Jurkat, Clone E6-1 (cell line): Measurements from ENCODE around the gene MYMX.
A peak's percentile ranks its signal among the peaks of the same experiment; 100 is the strongest.

Experiments used
- DNase-seq: peaks from one replicate; pipeline ENCODE4 v3.0.0-alpha.2; 2011; ENCODE audit warnings: low read depth, low spot score
- H3K4me3 ChIP-seq: 2 replicates; pipeline ENCODE4 v1.5.1; 2011; ENCODE audit warnings: mild to moderate bottlenecking, low read length, control low read depth, moderate library complexity

MYMX gene

DNA sequence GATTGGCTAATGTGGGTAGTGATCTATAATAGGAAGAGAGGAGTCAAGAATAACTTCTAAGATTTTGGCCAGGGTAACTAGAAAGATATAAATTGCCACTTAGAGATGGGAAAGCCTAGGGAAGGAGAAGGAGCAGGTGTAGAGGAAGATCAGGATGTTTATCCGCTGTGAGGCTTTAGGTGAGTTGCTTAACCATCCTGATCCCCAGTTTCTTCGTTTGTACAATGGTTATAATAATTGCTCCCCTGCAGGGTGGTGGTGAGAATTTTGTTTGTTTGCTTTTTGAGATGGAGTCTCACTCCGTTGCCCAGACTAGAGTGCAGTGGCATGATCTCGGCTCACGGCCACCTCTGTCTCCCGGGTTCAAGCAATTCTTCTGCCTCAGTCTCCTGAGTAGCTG is 2.4 kb upstream of the MYMX start:
- H3K4me3 ChIP-seq = no peak overlapping the region
- DNase-seq = no peak

DNA sequence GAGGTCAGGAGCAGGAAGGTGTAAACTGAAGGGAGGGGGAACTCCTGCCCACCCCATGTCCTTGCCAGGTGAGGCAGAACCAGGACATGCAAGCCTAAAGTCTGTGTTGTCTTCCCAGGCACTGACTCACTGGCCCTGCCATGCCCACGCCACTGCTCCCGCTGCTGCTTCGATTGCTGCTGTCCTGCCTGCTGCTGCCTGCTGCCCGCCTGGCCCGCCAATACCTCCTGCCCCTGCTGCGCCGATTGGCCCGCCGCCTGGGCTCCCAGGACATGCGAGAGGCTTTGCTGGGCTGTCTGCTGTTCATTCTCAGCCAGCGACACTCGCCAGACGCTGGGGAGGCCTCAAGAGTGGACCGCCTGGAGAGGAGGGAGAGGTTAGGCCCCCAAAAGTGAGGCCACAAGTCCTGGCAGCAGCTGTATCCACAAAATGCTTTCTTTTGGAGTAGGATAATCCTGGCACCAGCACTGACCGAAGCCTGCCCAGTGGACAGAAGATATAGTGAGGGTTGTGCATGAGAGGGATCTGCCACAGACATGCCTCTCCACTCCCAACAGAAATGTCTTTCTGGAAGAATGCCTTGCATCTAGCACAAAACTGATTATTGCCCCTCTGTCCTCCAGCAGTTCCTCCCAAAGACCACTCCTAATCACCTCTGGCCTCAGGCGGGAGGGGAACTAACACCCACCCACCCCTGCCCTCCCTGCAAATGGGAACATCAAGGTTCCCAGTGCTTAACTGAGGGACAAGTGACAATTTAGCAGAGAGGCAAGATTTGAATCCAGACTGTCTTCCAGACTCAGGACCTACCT is 812 bp downstream of the MYMX start:
- H3K4me3 ChIP-seq = no peak overlapping the region
- DNase-seq = no peak

DNA sequence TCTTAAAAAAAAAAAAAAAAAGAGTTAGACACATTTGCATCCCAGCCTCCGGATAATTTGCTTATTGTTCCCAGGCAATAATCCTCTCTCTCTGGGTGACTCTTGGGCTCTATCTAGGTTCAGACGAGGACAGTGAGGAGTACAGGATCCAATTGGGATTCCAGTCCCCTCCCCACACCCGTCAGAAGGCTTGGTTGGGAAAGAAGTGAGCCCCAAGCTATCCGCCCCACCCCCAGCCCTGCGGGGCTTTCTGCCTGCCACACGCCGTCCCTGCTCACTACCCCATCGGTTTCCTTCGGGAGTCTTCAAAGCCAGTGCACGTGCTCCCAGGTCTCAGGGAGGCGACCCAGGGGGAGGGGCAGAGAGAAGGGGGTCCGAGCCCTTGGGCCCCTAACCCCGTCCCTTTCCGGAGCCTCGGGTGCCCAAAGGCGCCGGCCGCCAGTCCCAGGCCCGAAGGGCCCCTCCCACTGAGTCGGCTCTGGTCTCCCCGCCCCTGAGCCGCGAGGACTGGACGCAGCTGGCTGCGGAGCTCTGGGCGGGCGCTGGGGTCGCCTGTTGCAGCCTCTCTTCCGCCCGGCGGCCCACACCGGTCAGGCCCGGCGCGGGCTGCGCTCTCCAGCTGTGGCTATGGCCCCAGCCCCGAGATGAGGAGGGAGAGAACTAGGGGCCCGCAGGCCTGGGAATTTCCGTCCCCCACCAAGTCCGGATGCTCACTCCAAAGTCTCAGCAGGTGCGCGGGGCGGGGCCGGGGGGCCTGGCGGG is 2.5 kb downstream of the MYMX start:
- peak overlapping the region; percentile 37 for H3K4me3 ChIP-seq
- no peak for DNase-seq

DNA sequence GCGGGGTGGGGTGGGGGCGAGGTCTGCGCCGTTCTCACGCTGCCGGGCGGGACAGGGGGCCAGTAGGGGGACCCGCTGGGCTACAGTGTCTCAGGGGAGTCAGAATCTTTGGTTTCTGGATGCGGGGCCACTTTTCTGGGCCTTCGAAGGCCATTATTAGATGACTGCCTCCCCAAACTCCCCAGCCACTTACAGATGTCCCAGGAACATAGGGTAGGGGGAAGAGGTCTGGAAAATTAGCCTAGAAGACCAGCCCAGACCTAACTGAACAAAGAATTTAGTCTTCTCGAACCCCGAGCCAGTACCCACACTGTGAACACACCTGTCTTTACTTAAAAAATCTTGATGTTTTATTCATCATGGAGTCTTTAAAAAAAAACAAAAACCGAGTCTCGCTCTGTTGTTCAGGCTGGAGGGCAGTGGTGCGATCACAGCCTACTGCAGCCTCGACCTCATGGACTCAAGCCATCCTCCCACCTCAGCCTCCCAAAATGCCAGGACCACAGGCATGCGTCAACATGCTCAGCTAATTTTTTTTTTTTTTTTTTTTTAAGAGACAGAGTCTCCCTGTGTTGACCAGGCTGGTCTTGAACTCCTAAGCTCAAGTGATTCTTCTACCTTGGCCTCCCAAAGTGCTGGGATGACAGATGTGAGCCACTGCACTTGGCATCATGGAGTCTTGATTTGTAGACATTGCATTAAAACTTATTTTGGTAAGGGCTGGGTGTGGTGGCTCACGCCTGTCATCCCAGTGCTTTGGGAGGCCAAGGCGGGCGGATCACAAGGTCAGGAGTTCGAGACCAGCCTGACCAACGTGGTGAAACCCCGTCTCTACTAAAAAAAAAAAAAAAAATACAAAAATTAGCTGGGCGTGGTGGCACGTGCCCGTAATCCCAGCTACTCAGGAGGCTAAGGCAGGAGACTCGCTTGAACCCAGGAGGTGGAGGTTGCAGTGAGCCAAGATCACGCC is 3.4 kb downstream of the MYMX start:
- no peak for DNase-seq
- no peak overlapping the region; the same call in 1 of the 2 replicates for H3K4me3 ChIP-seq

DNA sequence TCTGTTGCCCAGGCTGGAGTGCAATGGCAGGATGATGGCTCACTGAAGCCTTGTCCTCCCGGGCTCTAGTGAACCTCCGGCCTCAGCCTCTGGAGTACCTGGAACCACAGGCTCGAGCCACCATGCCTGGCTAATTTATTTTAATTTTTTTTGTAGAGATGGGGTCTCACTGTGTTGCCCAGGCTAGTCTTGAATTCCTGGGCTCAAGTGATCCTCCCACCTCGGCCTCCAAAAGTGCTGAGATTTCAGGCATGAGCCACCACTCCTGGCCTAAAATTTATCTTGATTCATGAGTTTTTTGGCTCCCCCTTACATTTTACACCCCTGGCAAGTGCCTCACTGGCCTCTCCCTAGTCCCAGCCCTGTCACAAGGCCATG is 4.2 kb downstream of the MYMX start:
- no peak for DNase-seq
- H3K4me3 ChIP-seq = no peak overlapping the region

DNA sequence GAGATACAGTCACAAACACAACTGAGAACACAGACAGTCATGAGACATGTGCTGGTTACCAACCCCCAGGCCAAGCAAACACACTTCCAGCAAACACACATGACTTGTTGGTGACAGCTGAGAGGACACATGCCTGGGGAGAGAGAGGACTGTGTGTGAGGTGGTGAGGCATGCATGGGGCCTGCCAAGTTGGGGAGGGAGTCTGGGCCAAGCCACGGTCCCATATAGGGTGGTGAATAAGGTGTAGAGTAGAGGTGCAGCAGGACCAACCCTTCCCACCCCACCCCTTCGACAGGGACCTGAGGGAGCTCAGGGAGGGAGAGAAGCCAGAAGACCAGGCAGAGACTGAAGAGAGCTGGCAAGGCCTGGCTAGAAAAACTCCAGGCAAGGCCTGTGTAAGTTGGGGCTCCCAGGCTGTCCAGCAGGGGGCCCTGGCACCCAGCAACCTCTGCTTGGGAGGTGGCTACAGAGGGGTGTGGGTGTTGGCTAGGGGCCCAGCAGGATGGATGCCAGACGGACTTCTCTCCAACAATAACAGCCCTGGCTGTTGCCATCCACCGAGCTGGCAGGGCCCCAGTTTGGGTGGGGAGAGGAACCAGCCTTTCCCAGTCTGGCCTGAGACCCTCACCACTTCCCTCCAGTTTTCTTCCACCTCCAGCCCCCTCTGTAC is 4.7 kb downstream of the MYMX start:
- peak; percentile 73 for DNase-seq

DNA sequence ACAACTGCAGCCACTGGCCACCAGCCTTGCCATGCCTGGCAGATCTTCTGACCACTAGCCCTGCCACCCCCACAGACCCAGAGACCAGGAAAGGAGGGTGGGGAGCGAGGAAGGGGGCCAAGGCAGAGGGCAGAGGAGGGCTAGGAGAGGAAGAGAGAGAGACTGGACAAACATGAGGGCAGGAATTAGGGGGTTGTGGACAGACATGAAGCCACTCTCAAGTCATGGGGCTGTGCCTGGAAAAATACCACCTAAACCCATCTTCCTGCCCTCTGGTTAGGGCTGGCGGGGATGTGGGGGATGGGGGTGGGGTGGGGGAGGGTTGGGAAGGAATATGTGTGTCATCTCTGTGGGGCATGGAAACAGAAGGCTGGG is 5.2 kb downstream of the MYMX start:
- H3K4me3 ChIP-seq = no peak overlapping the region
- DNase-seq = no peak

More for the DNA sequence above, 4.7 kb downstream of the MYMX start:
- H3K4me3 ChIP-seq = no peak overlapping the region

DNA sequence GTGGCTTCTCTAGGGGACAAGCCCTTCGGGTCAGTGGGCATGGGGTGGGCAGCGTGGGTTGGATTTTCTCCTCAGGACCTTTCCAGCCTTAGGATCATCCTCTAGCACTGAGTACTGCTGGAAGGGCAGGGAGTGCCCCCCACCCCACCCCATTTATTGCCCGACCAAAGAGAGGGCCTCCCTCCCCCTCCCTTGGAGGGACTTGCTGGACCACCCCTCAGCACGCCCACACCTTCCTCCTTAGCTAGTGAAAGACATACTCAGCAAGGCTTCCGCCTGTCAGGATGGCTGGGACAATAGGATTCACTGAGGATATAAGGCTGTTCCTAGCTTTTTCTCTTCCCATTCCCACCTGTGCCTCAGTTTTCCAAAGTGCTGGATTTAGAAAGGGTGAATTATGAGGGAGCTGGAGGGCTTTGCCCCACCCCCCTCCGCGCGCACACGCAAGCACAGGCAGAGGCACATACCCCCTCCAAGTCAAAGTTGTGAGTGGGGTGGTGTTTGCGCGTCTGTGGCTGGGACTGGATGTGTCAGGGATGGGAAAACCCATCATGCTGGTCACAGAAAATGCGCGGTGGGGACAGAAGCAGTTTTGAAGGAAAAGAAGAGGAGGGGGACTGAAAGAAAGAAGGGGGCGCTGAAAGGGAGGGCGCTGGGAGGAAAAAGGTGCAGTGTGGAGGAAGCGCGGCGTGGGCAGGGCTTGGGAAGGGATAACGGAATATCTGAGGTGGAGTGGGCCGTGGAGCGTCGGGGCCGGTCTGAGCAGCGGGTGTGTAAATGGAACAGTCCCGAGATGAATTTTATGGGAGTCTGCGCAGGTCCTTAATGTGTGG is 6.0 kb downstream of the MYMX start:
- no peak for DNase-seq
- peak overlapping the region; percentile 58 for H3K4me3 ChIP-seq

DNA sequence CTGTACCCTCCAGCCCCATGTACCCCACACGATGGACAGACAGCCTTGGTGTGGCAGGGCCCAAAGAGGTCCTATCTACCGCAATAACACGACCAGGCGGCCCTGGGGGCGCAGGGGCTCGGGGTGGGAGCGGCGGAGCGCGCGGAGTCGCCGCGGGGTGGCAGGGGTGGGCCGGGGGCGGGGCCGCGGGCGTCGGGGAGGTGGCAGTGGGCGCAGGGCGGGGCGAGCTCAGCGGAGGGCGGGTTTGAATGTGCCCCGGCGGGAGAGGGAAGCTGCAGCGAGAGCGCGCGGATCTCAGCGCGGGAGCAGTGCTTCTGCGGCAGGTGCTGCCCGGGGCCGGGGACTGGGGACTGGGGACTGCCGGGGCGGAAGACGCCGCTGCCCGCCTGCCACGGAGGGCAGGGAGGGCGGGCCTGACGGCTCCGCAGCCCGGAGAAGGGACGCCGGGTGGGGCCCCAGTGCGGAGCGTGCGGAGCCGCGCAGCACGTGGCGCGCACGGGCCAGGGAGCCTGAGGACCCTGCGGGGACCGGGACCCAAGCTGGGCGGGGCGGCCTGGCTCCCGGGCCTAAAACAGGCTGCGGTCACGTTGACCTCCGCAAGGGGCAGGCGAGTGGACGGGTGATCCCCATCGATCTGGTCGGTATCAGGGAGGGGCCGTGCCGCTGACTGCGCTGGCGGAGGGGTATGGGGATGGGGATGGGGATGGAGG is 6.7 kb downstream of the MYMX start, which contains the start of gene SLC29A1:
Gene SLC29A1, plus strand, starts transcription at position 277 of the 710 bp plus-strand sequence. CDS start 3,719 bp downstream, outside the sequence.
- DNase-seq = peak; percentile 73
- peak within 1 kb of the TSS; percentile 58 for H3K4me3 ChIP-seq

DNA sequence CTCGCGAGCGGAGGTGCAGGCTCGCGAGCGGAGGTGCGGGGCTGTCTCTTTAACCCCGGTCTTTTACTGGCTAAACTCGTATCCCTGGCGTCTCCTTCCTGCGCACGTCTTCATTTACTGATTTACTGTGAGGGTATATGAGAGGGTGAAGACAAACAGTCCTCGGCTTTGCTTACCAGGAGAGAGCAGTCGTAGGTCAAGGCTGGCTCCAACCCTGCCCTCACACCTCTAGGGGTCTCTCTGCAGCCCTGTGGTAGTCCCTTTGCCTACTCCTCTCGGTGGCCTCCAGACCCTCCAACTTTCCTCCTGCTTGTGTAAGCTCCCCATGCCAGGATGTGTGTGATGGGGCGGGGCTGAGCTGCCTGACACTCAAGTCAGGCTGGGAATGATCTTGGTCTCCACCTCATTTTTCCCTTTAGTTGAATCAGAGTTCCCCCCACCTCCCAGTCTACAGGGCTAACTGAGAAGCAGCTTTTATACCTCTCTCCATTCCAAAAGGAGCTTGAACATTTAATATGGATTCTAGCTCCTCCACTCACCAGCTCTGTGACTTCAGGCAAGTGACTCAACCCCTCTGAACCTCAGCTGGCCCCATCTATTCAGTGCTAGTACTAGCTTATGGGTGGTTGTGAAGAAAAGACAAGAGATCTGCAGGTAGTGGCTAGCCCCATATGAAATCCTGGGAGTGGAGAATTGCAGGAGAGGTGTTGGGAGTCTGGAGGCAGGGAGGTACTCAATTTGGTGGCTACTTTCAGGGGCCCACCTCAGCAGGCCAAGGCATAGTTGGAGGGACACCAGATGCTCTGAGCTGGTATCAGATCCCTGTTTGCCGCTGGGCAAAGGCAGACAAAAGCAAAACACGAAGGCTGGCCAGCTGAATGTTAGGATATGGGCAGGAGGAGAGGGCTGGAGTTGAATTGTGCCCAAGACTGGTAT is 7.6 kb downstream of the MYMX start:
- no peak for DNase-seq
- peak overlapping the region; percentile 58 for H3K4me3 ChIP-seq

DNA sequence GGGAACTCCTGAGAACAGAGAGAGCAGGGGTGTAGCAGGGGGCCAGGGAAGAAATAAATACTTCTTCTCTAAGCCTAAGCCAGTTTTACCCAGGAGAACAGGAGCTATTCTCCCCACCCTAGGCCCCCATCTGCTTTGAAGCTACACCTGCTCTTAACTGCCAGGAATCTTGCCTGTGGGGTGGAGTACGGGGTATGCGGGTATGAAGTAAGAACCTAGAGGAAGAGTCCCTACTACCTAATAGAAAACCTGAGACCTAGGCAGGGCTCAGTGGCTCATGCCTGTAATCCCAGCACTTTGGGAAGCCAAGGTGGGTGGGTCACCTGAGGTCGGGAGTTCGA is 8.2 kb downstream of the MYMX start:
- H3K4me3 ChIP-seq = peak overlapping the region; percentile 58
- DNase-seq = no peak

DNA sequence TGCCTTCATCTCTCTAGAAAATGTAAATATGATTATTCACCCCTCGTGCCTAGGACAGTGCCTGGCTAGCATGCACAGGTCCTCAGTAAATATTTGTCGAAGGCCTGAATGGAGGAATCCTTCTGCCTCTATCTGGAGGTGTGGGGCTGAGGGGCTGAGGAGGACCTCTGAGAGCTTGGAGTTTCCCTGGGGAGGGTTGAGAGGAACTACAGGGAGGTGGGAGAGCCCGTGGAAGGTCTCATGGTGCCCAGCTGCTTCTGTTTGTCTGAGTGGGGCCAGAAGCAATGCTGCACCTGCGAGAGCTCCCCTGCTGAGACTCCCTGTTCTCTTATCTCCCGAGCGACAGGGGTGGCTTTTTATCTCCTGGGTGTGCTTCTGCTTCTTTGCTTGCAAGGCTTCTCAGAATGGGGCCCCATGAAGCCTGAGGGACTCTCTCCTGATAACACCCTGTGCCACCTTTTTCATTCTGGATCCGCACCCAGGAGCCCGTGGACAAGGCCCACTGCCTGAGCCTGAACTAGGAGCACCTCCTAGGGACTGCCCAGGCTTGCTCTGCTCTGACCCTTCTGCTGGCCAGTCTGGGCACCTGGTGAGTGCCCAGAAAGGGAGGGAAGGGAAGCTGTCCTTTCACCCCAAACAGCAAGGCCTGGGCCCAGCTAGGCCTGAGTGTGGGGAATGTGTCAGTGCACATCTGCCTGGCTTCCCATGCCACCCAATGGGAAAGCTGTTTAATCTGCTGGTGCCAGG is 9.0 kb downstream of the MYMX start:
- H3K4me3 ChIP-seq = no peak overlapping the region
- no peak for DNase-seq

DNA sequence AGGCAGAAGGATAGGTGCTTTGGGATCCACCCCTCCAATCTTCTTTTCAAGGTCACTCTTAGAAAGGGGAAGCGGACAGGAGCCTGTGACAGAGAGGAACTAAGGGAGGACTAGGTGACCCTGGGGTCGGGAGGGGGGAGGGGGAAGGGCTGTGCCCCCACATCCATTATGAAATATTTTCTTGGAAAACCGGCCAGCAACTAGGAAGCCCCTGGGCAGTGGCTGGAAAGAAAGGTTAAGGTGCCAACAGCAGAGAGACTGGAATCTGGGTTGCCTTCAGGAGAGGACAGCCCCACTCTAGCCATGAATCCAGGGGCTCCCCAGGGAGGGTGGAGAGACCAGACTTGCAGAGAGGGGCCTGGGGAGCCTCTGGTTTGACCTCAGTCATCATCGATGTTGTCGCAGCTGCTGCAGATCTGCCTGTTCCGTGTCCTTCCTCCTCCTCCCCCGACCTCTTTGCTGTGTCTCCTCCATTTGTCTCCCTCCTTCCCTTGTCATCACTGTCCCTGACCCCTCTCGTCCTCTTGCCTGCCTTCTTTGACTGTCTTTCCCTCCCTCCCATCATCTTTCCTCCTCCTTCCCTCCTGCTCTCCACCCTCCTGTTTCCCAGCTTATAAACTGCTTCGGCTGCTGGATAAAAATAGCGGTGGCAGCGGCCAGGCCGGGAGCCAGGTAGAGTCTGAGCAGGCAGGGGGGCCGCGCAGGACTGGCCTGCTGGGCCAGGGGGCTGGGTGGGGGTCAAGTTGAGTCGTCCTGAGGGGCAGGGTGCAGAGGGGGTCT is 9.8 kb downstream of the MYMX start:
- DNase-seq = no peak
- no peak overlapping the region for H3K4me3 ChIP-seq

DNA sequence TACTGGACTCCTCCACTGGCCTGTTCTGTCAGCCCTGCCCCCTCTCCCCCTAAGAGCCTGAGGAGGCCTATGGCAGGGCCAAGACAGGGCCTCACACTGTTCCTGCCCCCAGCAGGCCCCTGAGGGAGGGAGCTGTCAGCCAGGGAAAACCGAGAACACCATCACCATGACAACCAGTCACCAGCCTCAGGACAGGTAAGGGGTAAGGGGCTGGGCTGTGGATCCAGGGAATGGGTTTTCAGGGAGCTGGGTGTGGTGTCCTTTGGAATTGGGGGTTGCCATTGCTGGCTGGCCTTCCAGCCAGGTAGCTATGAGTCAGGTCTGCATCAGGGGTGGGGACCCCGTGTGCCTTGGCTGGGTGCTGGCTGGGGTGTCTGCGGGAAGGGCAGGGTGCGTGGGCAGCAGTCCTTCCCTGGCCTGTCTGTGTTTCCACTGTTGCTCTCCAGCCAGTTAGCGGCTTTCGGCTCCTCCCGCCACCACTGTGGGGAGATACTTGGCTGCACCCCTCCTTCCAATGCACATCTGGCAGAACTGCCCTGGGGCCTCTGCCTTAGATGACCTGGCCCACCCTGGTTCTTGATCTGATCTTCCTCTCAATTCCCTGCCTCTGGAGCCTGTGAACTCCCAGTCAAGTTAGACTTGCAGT is 10.5 kb downstream of the MYMX start:
- no peak for DNase-seq
- no peak overlapping the region for H3K4me3 ChIP-seq

DNA sequence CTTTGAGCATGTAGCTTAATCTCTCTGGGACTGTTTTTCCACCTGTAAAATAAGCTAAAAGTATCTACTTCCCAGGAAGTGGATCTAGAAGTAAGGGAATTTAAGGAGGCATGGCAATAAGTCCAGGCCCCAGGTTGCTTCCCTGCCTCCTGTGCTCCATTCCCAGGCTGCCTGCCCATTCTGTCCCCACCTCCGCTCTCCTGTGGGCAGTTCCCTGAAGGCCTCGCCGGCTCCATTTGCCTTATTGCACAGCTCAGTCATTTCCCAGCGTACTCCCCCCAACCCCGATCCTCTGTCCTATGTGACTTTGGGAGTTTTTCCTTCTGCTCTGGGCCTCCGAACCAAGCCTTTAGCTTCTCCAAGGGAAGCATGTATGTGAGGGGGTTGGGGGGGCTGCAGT is 11.3 kb downstream of the MYMX start:
- H3K4me3 ChIP-seq = no peak overlapping the region
- no peak for DNase-seq
